NCI-H2196 treated with DMSO at 0.1 percent for 48 hours (cell line): ENCODE results near the gene PLA2G6.

Source experiments
- DNase-seq: peaks from one replicate; lab custom pipeline; 2025; ENCODE audit not compliant: unreplicated experiment; lab: John Stamatoyannopoulos, UW

The PLA2G6 gene

DNA sequence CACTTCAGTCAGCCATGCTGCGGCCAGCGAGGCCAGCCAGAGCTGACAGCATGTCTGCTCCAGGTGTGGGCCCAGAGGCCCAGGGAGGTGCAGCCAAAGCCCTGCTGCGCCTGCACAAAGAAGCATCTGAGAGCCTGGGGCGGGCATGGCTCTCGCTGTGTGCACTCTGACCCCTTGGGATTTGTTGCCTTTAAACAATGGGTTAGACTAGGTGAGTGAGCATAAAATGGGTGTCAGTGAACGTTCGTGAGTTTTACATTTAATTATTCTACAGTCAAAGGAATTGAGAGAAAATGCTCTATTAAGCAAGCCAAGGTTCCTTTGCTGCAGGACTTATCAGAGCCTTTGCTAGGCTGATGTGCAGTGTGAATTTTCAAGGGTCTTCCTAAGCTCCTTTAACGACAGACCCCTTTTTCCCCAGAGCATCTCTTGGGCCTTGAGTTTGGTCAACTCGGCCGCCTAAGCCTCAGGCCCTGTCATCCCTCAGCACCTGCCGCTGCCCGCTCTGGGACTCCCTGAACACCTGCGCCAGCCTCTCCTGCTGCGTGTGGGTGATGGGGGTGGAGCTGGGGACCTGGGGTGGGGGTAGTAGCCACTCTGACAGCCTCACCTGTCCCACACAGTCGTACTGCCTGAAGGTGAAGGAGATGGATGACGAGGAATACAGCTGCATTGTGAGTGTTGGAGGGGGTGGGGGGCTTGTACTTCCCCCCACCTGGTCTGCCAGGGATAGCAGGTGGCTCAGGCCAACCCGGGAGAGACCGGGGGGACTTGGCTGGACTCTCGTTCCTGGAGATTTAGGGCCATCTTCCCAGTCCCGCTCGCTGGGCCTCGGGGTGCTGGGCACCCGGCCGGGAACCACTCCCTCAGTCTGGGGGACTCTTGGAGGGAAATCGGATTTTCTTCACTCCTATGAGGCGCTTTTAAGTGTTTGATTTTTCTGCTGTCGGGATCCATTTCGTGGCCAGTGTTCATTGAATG lies 108.2 kb downstream of the PLA2G6 start:
- no peak for DNase-seq

DNA sequence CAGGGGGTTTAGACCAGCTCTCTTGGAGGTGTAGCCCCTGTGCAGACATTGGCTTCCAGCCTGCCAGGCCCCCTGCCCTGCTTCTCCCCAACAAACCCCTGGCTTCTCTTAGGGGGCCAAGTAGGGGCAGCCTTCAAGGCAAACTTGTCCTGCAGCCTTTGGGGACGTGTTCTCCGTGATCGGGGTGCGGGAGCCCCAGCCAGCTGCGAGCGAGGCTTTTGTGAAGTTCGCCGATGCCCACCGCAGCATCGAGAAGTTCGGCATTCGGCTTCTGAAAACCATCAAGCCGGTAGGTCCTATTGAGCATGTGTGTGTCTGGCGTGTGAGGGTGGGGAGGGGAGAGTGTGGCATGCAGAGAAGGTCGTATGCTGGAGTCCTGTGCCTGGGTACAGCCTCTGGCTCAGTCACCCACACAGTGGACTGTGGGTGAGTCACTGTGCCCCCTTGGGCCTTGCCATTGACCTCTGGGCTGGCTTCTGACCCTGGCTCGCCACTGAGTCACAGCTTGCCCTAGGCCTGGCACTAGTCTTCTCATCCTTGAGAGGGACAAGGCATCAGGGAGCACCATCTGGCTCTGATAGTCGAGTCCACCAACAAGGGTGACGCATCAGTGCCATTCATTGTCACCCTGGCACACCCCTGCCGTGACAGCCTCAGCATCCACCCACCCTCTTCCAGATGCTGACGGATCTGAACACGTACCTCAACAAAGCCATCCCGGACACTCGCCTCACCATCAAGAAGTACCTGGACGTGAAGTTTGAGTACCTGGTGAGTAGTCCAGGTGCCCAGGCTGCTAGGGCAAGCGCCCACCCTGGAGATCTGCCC lies 109.1 kb downstream of the PLA2G6 start:
- no peak for DNase-seq

DNA sequence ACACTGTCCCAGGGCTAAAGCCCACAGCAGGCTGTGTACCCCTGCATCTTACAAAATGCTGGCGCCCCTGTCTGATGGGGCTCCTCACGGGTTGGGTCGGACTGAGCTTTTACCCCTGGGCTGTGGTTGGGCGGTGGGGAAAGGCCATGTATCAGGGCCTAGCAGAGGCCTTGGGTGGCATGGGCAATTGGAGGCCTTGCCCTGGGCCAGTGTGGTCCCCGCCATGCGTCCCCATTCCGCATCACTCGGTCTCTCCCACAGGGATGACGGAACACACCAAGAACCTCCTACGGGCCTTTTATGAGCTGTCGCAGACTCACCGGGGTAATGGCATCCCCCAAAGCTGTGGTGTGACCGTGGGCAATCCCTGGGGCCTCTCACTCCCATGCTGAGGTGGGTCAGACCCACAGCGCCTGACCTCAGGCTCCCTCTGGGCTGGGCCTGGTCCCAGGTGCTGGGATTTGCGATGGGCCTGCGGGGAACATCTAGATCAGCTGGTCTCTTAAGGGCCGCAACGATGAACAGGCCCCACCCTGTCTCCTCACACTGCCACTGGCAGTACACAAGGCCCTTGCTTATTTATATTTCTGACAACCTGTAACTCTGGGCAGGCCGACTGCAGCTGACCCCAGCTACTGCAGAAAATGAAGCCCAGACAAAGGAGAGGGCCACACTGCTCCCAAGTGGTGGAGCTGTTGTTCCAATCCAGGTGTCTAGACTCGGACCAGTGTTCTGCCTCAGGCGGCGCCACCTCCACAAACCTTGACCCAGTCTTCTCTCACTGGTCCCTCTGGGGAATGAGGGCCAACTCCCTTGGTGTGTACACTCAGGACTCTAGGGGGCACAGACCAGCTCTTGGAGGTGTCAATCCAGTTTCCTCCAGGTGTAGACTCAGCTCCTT lies 110.0 kb downstream of the PLA2G6 start:
- no peak for DNase-seq

DNA sequence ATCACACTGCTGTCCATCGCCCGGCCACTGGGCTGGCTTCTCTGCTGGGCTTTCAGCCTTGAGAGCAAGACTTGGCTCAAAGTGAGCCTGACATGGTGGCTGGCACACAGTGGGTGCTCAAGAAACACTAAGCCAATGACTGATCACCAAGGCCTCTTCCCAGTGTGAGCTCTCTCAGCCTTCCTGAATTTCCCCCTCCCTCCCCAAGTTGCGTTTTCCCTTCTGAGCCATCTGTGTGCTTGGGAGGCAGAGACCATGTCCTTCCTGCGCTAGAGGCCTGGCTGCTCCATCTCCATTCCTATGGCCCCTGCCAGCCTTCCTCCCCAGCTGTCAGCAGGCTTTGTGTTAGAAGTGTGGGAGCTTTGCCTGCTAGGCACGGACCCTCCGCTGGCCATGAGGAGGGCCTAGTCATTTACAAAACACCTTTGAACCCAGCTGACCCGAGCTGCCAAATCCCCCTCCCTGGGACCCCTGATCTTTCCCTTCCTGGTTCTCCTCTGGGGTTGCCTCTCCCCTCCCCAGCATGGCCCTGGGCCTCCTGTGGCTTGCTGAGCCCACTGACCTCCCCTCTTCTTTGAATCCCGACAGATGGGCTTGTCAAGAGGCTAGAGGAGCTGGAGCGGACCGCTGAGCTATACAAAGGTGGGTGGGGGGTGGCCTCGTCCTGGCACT lies 111.2 kb downstream of the PLA2G6 start:
- no peak for DNase-seq

DNA sequence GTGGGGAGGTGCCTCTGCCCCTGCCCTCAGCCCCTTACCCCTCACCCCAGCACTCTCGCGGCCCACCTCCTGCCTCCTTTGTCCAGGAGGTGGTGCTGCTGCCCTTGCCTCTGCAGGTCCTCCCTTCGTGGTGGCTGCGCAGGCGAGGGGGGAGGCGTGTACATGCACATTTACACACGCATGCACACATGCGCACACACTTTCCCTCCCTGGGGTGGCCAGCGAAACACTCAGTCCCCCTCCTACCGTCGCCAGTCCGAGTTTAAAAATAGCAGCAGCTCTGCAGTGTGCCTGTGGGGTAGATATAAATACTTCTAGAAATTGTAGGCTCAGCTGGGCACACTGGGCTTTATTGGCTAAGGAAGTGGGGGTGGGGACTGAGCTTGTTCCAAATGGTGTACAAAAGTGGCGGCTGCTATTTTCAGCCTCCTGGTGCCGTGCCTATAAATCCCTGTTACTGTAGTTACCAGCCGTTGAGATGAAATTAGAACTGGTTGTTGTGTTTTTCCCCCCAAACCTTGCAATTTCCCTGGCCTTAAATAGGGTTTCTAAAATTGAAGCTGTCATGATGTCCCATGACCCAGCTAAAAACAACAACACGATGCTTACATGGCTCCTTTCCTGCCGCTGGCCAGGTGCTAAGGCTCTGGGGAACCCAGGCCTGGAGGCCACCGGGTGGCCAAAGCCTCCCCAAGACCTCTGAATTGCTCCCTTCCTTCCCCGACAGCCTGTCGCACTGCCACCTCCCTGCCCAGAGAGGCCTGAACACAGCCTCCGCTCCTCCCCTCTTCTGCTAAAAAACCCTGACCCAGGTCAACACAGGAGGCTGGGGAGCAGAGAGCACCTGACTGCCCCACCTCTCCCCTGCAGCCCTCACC lies 112.0 kb downstream of the PLA2G6 start:
- no peak for DNase-seq

DNA sequence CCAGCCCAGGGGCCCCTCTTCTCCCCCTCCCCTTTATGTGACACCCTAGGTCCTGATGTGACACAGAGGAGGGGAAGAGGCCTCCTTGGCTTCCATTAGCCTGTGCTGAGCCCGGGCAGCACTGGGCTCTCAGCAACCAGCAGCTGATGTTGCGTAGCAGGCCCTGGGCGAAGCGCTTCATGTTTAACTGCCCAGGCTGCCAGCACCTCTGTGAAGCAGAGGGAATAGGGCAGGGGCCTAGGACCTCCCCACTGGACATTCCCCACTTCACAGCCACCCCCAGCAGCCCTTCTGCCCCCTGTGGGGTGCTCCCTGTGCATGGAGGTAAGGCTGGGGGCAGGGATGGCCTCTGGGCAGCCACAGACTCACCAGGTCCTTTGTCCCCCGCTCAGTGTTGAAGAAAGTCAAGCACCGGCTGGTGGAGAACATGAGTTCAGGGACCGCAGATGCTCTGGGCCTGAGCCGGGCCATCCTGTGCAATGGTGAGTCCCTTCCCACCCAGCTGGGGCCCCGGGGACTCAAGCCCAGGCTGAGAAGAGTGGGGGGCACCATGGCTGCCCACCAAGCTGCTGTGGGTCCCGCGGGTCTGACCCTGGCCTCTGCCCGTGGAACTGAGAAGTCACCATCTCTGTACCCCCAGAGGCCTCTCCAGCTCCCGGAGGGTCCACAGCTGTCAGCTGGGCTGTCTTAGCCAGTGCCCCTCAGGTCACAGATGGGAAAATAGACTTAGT lies 112.8 kb downstream of the PLA2G6 start:
- DNase-seq = no peak

DNA sequence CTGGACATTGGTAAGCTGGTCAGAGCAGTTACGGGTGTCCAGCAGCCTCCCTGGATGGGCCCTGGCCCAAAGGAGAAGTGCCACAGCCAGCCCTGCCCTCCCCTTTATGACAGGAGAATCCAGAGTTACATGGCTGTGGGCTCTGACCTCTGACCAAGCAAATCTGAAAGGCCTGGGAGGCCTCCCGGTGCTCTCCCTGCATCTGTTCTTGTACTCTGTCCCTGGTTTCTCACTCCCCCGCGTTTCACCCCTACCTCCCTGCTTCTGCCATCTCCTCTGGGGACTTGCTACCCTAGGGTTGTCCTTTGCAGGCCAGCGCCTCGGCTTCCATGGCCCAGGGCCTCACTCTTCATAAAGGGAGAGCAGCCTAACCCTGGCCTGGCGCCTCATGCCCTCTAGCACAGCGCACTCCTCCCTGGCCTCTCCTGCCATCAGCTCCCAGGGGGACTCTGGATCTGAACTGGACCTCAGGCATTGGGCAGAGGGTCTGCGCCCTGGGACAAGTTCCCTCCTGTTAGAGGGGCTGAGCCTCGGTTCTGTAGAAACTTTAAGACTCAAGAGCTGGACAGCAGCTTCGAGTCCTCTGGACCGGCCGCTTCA lies 113.8 kb downstream of the PLA2G6 start:
- DNase-seq = no peak

DNA sequence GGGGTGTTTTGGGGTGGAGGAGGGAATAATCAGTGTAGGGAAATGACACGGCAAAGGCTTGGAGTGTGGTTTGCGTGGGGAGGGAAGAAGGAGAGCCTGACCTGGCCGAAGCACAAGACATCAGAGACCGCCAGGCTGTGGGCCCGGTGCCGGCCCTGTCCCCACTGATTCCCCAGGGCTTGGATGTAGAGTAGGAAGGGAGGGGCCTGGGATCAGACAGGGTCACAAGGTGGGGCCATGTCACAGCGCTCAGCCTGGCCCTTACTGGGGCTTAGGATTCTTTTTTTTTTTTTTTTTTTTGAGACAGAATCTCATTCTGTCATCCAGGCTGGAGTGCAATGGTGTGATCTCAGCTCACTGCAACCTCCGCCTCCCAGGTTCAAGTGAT lies 114.6 kb downstream of the PLA2G6 start:
- DNase-seq = no peak

DNA sequence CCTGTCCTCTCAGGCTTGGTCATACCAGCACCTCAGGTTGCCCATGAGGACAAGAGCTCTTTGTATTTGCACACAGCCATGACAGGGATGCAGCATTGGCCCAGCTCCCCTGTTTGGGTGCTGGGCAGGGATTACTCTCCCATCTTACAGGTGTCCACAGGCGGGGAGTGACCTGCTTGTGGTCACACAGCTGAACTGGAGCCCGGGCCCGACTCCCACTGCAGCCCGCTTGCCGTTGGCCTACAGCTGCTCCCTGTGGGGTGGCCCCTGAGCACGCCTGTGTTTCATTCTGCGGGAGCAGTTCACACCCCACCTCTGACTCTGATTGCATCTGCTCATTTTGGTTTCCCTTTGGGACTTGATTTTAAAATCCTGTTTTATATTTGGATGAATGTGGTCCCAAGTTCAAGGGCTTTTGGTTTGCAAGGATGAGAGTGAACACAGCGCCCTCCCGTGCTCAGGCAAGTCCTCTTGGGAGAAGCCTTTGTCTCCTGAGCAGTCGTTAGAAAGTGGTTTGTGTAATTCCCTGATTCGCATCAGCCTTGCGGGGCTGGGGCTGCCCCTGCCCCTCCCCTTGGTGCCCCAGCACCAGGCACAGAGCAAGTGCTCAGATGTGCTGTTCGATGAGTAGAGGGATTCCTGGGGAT lies 115.1 kb downstream of the PLA2G6 start:
- DNase-seq = no peak

DNA sequence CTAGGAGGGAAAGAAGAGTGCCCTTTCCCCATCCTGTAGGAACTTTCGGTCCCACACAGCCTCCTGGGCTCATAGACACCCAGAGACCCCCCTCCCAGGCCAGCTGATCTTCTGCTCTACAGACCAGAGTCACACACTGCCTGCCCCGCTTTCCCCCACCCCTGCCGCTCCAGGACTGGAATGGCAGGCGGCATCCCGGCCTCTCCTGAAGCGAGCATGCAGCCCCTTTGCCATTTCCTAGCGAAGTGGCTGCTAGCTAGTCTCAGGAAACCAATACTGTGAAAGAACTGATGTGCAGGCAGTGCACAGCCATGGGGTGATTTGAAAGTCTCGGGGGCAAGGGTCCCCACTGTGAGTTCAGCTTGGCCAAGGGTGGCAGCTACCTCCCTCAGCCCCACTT lies 116.1 kb downstream of the PLA2G6 start:
- DNase-seq = no peak

DNA sequence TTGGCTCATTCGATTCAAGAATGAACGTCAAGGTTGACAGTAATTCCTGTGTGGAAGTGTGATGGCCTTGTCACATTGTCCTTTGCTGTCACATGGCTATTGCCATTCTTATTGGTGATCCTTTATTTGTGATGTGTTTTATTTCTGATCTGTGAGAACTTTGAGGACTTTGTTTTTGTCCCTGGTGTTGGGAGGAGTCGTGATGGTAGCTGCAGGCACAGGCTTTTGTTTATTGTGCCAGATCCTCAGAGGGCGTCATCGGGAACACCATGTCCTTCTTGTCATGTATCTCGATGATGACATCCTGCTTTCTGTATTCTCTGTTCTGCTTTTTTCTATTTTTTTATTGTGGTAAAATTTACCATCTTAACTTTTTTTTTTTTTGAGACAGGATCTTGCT lies 118.8 kb downstream of the PLA2G6 start:
- DNase-seq = no peak
